ENCODE data around the gene OTOG. TPM values are rescaled to one million over a fixed set of nuclear protein-coding genes. Genes with fewer than 3 reads are reported as not detected.
A peak's percentile ranks its signal among the peaks of the same experiment; 100 is the strongest.

Gene OTOG
- total RNA-seq, 1 donor from 2014 or later, result not detected

- ATAC-seq, result no peak
Measured at GRCh38 chr11:17561526-17561925, 14.5 kb downstream of the OTOG start.

GRCh38 chr11:17563231-17563646, 16.2 kb downstream of the OTOG start:
- ATAC-seq, result peak; percentile 79

- no peak for ATAC-seq
Measured at GRCh38 chr11:17563961-17564686, 17.1 kb downstream of the OTOG start.

- ATAC-seq, result no peak
Measured at GRCh38 chr11:17564687-17565042, 17.6 kb downstream of the OTOG start.

GRCh38 chr11:17568944-17569343, 21.9 kb downstream of the OTOG start:
- ATAC-seq, result no peak

- ATAC-seq, result no peak
Measured at GRCh38 chr11:17570034-17570433, 23.0 kb downstream of the OTOG start.

GRCh38 chr11:17571431-17572358, 24.6 kb downstream of the OTOG start:
- ATAC-seq, result no peak

GRCh38 chr11:17572359-17572690, 25.3 kb downstream of the OTOG start:
- no peak for ATAC-seq

GRCh38 chr11:17572791-17573460, 25.9 kb downstream of the OTOG start:
- no peak for ATAC-seq

- ATAC-seq, result no peak
Measured at GRCh38 chr11:17573526-17573925, 26.5 kb downstream of the OTOG start.

- no peak for ATAC-seq
Measured at GRCh38 chr11:17574141-17575091, 27.4 kb downstream of the OTOG start.

GRCh38 chr11:17575431-17576425, 28.7 kb downstream of the OTOG start:
- no peak for ATAC-seq

- ATAC-seq, result no peak
Measured at GRCh38 chr11:17578296-17578695, 31.2 kb downstream of the OTOG start.

- no peak for ATAC-seq
Measured at GRCh38 chr11:17578958-17579357, 31.9 kb downstream of the OTOG start.

- ATAC-seq, result no peak
Measured at GRCh38 chr11:17579451-17579850, 32.4 kb downstream of the OTOG start.

GRCh38 chr11:17580271-17580670, 33.2 kb downstream of the OTOG start:
- ATAC-seq, result no peak

GRCh38 chr11:17581036-17581731, 34.1 kb downstream of the OTOG start:
- ATAC-seq, result no peak

GRCh38 chr11:17581732-17582053, 34.6 kb downstream of the OTOG start:
- no peak for ATAC-seq

- ATAC-seq, result peak; percentile 11
Measured at GRCh38 chr11:17585911-17586695, 39.0 kb downstream of the OTOG start.

GRCh38 chr11:17588166-17588565, 41.1 kb downstream of the OTOG start:
- ATAC-seq, result peak; percentile 42
